Measurements from ENCODE around the gene PRAMEF12. TPM values are rescaled to one million over a fixed set of nuclear protein-coding genes. Genes with fewer than 3 reads are reported as not detected.
"Not testable (repeated sequence)": the region's sequence is repeated elsewhere in the genome, so short reads cannot be mapped to it uniquely, and the experiment has no call there.

PRAMEF12 gene
- total RNA-seq, 1 donor from 2014 or later: not detected

GRCh38 chr1:12771186-12771585, 2.4 kb upstream of the PRAMEF12 start:
- no peak for DNase-seq (ENCODE audit: low spot score)

GRCh38 chr1:12772520-12772919, 1.0 kb upstream of the PRAMEF12 start:
- no peak for DNase-seq (ENCODE audit: low spot score)

GRCh38 chr1:12774801-12775345, 1.3 kb downstream of the PRAMEF12 start:
- no peak for DNase-seq (ENCODE audit: low spot score)

- DNase-seq (ENCODE audit: low spot score): no peak
Observed at GRCh38 chr1:12775443-12775842, 1.9 kb downstream of the PRAMEF12 start.

- DNase-seq (ENCODE audit: low spot score): no peak
Observed at GRCh38 chr1:12776801-12777557, 3.4 kb downstream of the PRAMEF12 start.

- no peak for DNase-seq (ENCODE audit: low spot score)
Observed at GRCh38 chr1:12778061-12778460, 4.5 kb downstream of the PRAMEF12 start.

- DNase-seq (ENCODE audit: low spot score): no peak
Observed at GRCh38 chr1:12778907-12779306, 5.4 kb downstream of the PRAMEF12 start.

GRCh38 chr1:12781488-12781887, 8.0 kb downstream of the PRAMEF12 start:
- not testable (repeated sequence) for DNase-seq (ENCODE audit: low spot score)

- not testable (repeated sequence) for DNase-seq (ENCODE audit: low spot score)
Observed at GRCh38 chr1:12783783-12784182, 10.2 kb downstream of the PRAMEF12 start.

GRCh38 chr1:12784729-12785128, 11.2 kb downstream of the PRAMEF12 start:
- DNase-seq (ENCODE audit: low spot score): not testable (repeated sequence)

- DNase-seq (ENCODE audit: low spot score): not testable (repeated sequence)
Observed at GRCh38 chr1:12791097-12791496, 17.6 kb downstream of the PRAMEF12 start, which contains the start of gene PRAMEF1. Gene PRAMEF1, plus strand, starts transcription at chr1:12791397. Its CDS starts 1,831 bp downstream, at chr1:12793228.

- DNase-seq (ENCODE audit: low spot score): no peak
Observed at GRCh38 chr1:12798911-12799310, 25.4 kb downstream of the PRAMEF12 start.

- DNase-seq (ENCODE audit: low spot score): no peak
Observed at GRCh38 chr1:12799730-12800129, 26.2 kb downstream of the PRAMEF12 start.

- no peak for DNase-seq (ENCODE audit: low spot score)
Observed at GRCh38 chr1:12809933-12810332, 36.4 kb downstream of the PRAMEF12 start.

GRCh38 chr1:12810691-12811408, 37.3 kb downstream of the PRAMEF12 start:
- no peak for DNase-seq (ENCODE audit: low spot score)

- no peak for DNase-seq (ENCODE audit: low spot score)
Observed at GRCh38 chr1:12811409-12811784, 37.9 kb downstream of the PRAMEF12 start.

GRCh38 chr1:12819061-12819460, 45.5 kb downstream of the PRAMEF12 start:
- not testable (repeated sequence) for DNase-seq (ENCODE audit: low spot score)

Other genes starting within 250 kb of the PRAMEF12 start
- 237 TPM for gene DHRS3, start 155.5 kb upstream of the PRAMEF12 start, total RNA-seq
- not detected for gene AADACL4, start 129.7 kb upstream of the PRAMEF12 start, total RNA-seq
- gene AADACL3, start 57.6 kb upstream of the PRAMEF12 start, total RNA-seq: not detected
- gene CFAP107, start 27.5 kb upstream of the PRAMEF12 start, total RNA-seq: not detected
- gene PRAMEF1, start 17.7 kb downstream of the PRAMEF12 start, total RNA-seq: not detected
- gene PRAMEF11, start 57.7 kb downstream of the PRAMEF12 start, total RNA-seq: not detected
- gene HNRNPCL1, start 75.0 kb downstream of the PRAMEF12 start, total RNA-seq: not detected
- gene PRAMEF2, start 83.3 kb downstream of the PRAMEF12 start, total RNA-seq: not detected
- not detected for gene PRAMEF4, start 112.5 kb downstream of the PRAMEF12 start, total RNA-seq
- not detected for gene PRAMEF10, start 124.5 kb downstream of the PRAMEF12 start, total RNA-seq
- not detected for gene PRAMEF7, start 142.9 kb downstream of the PRAMEF12 start, total RNA-seq
- gene PRAMEF6, start 173.8 kb downstream of the PRAMEF12 start, total RNA-seq: not detected